GM12872 (cell line): Measurements from ENCODE around the gene TVP23C.

Source experiments
- CTCF ChIP-seq: IDR thresholded peaks from 3 replicates; pipeline ENCODE4 v1.5.1; 2011; ENCODE audit warnings: low read depth, mild to moderate bottlenecking, low read length, moderate library complexity; ENCODE audit not compliant: insufficient read depth

The TVP23C gene

GRCh38 chr17:15511142-15511541, 52.1 kb downstream of the TVP23C start:
- TF ChIP-seq CTCF = no peak

GRCh38 chr17:15510361-15510760, 52.9 kb downstream of the TVP23C start:
- no peak for TF ChIP-seq CTCF

- no peak for TF ChIP-seq CTCF
Measured at GRCh38 chr17:15509095-15509494, 54.2 kb downstream of the TVP23C start.

GRCh38 chr17:15508466-15508865, 54.8 kb downstream of the TVP23C start:
- TF ChIP-seq CTCF = no peak

GRCh38 chr17:15507896-15508295, 55.4 kb downstream of the TVP23C start:
- no peak for TF ChIP-seq CTCF

GRCh38 chr17:15507001-15507400, 56.3 kb downstream of the TVP23C start:
- TF ChIP-seq CTCF = no peak

GRCh38 chr17:15503731-15504130, 59.6 kb downstream of the TVP23C start:
- TF ChIP-seq CTCF = no peak

GRCh38 chr17:15502369-15503112, 60.7 kb downstream of the TVP23C start:
- TF ChIP-seq CTCF = peak; percentile 80
